ENCODE data around the gene KIAA0753.
A peak's percentile ranks its signal among the peaks of the same experiment; 100 is the strongest.
"Not testable (repeated sequence)": the region's sequence is repeated elsewhere in the genome, so short reads cannot be mapped to it uniquely, and the experiment has no call there.

KIAA0753 gene

DNA sequence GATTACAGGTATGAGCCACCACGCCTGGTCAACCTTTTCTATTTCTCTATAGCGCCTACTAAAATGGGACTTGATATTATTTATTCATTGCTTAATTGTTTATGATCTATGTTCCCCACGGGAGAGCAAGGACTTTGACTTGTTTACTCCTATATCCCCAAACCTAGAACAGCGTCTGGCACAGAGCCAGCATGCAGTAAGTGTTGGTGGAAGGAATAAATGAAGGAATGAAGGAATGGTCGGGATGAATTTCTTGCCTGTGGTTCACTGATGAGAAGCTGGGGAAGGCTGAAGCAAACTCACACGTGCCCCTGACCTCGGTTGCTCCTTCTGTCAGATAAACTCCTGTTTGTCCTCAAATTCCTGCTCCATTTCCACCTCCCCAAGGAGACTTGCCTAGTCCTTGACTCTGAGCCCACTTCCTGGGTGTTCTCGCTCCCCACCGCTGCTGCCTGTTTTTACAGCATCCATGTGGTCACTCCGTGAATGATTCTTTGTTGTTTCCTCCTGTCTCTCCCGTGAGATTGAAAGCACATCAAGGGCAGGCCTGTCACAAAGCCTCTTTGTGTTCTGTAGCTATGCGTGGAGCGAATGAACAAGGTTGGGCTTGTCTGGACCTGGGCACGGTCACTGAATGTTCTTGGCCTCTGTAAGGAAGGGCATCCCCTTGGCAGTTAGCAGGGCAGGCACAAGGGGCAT, 28.4 kb upstream of the KIAA0753 start:
- no peak for DNase-seq (ENCODE audit: extremely low read depth, insufficient read length)
- TF ChIP-seq, protein P1, sequence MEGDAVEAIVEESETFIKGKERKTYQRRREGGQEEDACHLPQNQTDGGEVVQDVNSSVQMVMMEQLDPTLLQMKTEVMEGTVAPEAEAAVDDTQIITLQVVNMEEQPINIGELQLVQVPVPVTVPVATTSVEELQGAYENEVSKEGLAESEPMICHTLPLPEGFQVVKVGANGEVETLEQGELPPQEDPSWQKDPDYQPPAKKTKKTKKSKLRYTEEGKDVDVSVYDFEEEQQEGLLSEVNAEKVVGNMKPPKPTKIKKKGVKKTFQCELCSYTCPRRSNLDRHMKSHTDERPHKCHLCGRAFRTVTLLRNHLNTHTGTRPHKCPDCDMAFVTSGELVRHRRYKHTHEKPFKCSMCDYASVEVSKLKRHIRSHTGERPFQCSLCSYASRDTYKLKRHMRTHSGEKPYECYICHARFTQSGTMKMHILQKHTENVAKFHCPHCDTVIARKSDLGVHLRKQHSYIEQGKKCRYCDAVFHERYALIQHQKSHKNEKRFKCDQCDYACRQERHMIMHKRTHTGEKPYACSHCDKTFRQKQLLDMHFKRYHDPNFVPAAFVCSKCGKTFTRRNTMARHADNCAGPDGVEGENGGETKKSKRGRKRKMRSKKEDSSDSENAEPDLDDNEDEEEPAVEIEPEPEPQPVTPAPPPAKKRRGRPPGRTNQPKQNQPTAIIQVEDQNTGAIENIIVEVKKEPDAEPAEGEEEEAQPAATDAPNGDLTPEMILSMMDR (IDR thresholded peaks at IDR 0.05; ENCODE audit: insufficient read depth, low read length, poor library complexity, severe bottlenecking): no peak
- H3K27me3 ChIP-seq (replicated peaks; ENCODE audit: control insufficient read depth, insufficient read depth, low read length): no peaks in the 10 kb centered on the region

DNA sequence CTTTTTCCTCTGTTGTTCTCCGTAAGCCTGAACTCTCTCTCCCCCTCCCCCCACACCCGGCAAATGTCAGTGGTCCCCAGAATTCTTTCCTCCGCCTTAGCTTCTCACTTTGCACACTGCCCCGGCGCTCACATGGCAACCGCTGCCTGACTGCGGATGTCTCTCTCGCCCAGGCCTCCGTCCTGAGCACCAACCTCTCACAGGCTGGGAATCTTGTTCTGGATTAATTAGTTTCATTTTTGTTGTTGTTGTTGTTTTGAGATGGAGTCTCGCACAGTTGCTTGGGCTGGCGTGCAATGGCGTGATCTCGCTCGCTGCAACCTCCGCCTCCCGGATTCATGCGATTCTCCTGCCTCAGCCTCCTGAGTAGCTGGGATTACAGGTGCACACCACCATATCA, 27.7 kb upstream of the KIAA0753 start:
- Histone ChIP-seq H3K27me3 (replicated peaks; ENCODE audit: control insufficient read depth, insufficient read depth, low read length) (no peaks in the 10 kb centered on the region), H3K36me3 (ENCODE audit: control insufficient read depth, insufficient read depth, low read length) (no peaks in the 10 kb centered on the region), H3K4me3 (replicated peaks; ENCODE audit: low read depth, low read length) (no peak overlapping the region)
- TF ChIP-seq, protein P1 (IDR thresholded peaks at IDR 0.05; ENCODE audit: insufficient read depth, low read length, poor library complexity, severe bottlenecking): no peak
- no peak for DNase-seq (ENCODE audit: extremely low read depth, insufficient read length)

More for the DNA sequence above, 28.4 kb upstream of the KIAA0753 start:
- H3K4me3 ChIP-seq (replicated peaks; ENCODE audit: low read depth, low read length): no peak overlapping the region
- no peaks in the 10 kb centered on the region for H3K36me3 ChIP-seq (ENCODE audit: control insufficient read depth, insufficient read depth, low read length)

DNA sequence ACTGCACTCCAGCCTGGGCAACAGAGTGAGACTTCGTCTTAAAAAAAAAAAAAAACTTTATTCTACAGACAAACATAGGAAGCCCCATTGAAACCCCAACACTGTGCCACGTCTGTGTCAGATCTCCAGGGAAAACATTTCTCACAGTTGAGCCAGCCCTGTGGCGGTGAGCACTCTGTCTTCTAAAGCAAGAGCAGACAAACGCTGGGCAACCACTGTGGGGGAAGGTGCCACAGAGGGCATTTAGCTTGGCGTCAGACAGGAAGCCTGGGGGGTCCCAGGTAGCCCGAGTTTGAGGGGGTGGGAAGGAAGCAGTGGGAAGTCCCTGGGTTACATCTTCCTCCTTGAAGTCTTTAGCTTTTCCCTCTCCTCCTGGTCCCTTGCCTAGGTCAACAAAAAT, 27.0 kb upstream of the KIAA0753 start:
- H3K27me3 ChIP-seq (replicated peaks; ENCODE audit: control insufficient read depth, insufficient read depth, low read length): no peaks in the 10 kb centered on the region
- H3K4me3 ChIP-seq (replicated peaks; ENCODE audit: low read depth, low read length): no peak overlapping the region
- TF ChIP-seq, protein P1 (IDR thresholded peaks at IDR 0.05; ENCODE audit: insufficient read depth, low read length, poor library complexity, severe bottlenecking): no peak
- no peak for DNase-seq (ENCODE audit: extremely low read depth, insufficient read length)
- H3K36me3 ChIP-seq (ENCODE audit: control insufficient read depth, insufficient read depth, low read length): no peaks in the 10 kb centered on the region

DNA sequence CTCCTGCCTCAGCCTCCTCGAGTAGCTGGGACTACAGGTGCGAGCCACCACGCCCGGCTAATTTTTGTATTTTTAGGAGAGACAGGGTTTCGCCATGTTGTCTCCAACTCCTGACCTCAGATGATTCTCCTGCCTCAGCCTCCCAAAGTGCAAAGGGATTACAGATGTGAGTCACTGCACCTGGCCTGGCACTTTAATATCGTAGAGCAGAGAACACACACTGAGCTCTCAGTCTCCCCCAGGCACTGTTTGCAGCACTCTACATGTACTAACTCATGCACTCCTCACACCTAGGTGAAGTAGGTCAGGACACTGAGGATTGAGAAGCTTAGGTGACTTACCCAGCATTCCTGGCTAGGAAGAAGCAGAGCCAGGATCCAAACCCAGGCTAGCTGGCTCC, 26.0 kb upstream of the KIAA0753 start:
- no peak for DNase-seq (ENCODE audit: extremely low read depth, insufficient read length)
- no peaks in the 10 kb centered on the region for H3K36me3 ChIP-seq (ENCODE audit: control insufficient read depth, insufficient read depth, low read length)
- TF ChIP-seq, protein P1 (IDR thresholded peaks at IDR 0.05; ENCODE audit: insufficient read depth, low read length, poor library complexity, severe bottlenecking): no peak
- H3K4me3 ChIP-seq (replicated peaks; ENCODE audit: low read depth, low read length): no peak overlapping the region
- no peaks in the 10 kb centered on the region for H3K27me3 ChIP-seq (replicated peaks; ENCODE audit: control insufficient read depth, insufficient read depth, low read length)

DNA sequence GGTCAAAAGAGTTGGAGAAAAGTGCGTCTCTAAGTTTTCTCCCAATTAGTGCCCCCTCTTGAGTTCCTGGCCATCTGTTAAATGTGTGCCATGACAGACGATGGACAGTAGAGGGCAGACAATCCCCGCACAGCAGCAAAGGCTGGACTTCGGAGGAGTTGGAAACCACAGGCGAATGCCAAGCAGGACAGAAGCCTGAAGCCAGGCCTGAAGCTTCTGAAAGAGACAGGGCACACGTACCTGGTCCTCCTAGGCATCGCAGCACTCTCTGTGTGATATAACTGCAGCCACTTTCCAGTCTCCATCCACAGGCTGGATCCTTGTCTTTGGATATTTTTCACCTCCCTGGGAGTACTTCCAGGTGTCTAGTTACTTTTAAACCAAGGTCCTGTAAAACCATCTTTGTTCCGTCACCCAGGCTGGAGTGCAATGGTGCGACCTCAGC, 25.6 kb upstream of the KIAA0753 start:
- peak; percentile 31 for DNase-seq (ENCODE audit: extremely low read depth, insufficient read length)
- TF ChIP-seq, protein P1 (IDR thresholded peaks at IDR 0.05; ENCODE audit: insufficient read depth, low read length, poor library complexity, severe bottlenecking): peak; percentile 91
- no peaks in the 10 kb centered on the region for H3K36me3 ChIP-seq (ENCODE audit: control insufficient read depth, insufficient read depth, low read length)
- no peak overlapping the region for H3K4me3 ChIP-seq (replicated peaks; ENCODE audit: low read depth, low read length)
- no peaks in the 10 kb centered on the region for H3K27me3 ChIP-seq (replicated peaks; ENCODE audit: control insufficient read depth, insufficient read depth, low read length)

DNA sequence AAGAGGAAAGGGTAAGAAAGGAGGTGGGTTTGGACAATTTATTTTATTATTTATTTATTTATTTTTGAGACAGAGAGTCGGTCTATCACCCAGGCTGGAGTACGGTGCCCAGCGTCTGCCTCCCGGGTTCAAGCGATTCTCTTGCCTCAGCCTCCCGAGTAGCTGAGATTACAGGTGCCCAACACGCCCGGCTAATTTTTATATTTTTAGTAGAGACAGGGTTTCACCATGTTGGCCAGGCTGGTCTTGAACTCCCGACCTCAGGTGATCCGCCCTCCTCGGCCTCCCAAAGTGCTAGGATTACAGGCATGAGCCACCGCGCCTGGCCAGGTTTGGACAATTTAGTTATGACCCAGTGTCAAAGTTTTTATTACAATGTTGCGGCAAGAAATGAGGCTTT, 22.7 kb upstream of the KIAA0753 start:
- not testable (repeated sequence) for H3K36me3 ChIP-seq (ENCODE audit: control insufficient read depth, insufficient read depth, low read length); H3K27me3 ChIP-seq (replicated peaks; ENCODE audit: control insufficient read depth, insufficient read depth, low read length); DNase-seq (ENCODE audit: extremely low read depth, insufficient read length); H3K4me3 ChIP-seq (replicated peaks; ENCODE audit: low read depth, low read length)

Measured in GM06990 (cell line).